ENCODE measurements around the gene PIP5K1B.

- TF ChIP-seq POLR2AphosphoS5 (IDR thresholded peaks at IDR 0.05): peak in 2 of 4 donors; percentile 48 to 51
- TF ChIP-seq CTCF (IDR thresholded peaks at IDR 0.05): no peak
- TF ChIP-seq EP300 (IDR thresholded peaks at IDR 0.05): no peak
Measured at GRCh38 chr9:68832101-68832500, 127.1 kb downstream of the PIP5K1B start.

All from sigmoid colon (tissue), 4 donors.